Measurements from ENCODE around the gene PDS5B.

DNA sequence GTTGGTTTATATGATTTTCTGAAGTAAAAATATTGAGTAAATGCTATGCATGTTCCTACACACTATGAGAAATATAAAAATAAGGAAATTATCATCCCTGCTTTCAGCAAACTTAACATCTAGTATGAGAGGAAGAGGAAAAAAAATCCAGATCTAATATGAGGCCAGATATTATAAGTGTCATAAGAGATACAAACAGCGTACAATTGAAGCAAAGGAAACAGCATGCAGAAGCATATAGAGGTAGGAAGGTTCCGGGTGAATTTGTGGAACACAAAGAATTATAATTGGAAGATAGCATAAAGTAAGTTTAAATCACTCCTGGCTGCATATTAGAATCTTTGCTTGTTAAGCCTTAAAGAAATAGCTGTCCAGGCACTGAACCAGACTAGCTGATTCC lies 88.3 kb downstream of the PDS5B start:
- TF ChIP-seq CTCF (IDR thresholded peaks at IDR 0.05; ENCODE audit: insufficient read depth, low read length, poor library complexity, severe bottlenecking), result no peak
- TF ChIP-seq EZH2phosphoT487 (conservative IDR thresholded peaks at IDR 0.05; ENCODE audit: low read length), result no peak

Data from SU-DHL-6 (cell line).